H9 (cell line): ENCODE results near the gene CDC5L. TPM values are rescaled to one million over a fixed set of nuclear protein-coding genes. Genes with fewer than 3 reads are reported as not detected.
A peak's percentile ranks its signal among the peaks of the same experiment; 100 is the strongest.

Experiments used
- DNase-seq: peaks from one replicate; pipeline ENCODE4 v3.0.0-alpha.2; 2017
- H2AFZ ChIP-seq: one replicate; pipeline ENCODE4 v1.6.1; 2013; ENCODE audit warnings: mild to moderate bottlenecking, low read length, control low read depth, moderate library complexity
- H2AK5ac ChIP-seq: 2 replicates; pipeline ENCODE4 v1.6.1; 2013; ENCODE audit warnings: low read length, control low read depth, mixed read lengths; ENCODE audit not compliant: insufficient read length
- H2BK120ac ChIP-seq: one replicate; pipeline ENCODE4 v1.6.1; 2013; ENCODE audit warnings: low read depth, mild to moderate bottlenecking, low read length, control low read depth, inconsistent platforms; ENCODE audit not compliant: poor library complexity, severe bottlenecking
- H2BK12ac ChIP-seq: 2 replicates; pipeline ENCODE4 v1.6.1; 2013; ENCODE audit warnings: low read length, control low read depth, mixed read lengths, low read depth; ENCODE audit not compliant: insufficient read length
- H2BK15ac ChIP-seq: 2 replicates; pipeline ENCODE4 v1.6.1; 2013; ENCODE audit warnings: low read depth, low read length, control low read depth
- H2BK20ac ChIP-seq: one replicate; pipeline ENCODE4 v1.6.1; 2013; ENCODE audit warnings: low read depth, mild to moderate bottlenecking, low read length, control low read depth, inconsistent platforms; ENCODE audit not compliant: poor library complexity, severe bottlenecking
- H2BK5ac ChIP-seq: 2 replicates; pipeline ENCODE4 v1.6.1; 2013; ENCODE audit warnings: low read length, control low read depth, mixed read lengths; ENCODE audit not compliant: insufficient read length
- H3K14ac ChIP-seq: 2 replicates; pipeline ENCODE4 v1.6.1; 2013; ENCODE audit warnings: low read length, control low read depth; ENCODE audit not compliant: insufficient read depth
- H3K18ac ChIP-seq: 2 replicates; pipeline ENCODE4 v1.6.1; 2013; ENCODE audit warnings: low read depth, mild to moderate bottlenecking, mixed read lengths, low read length, control low read depth; ENCODE audit not compliant: insufficient read length
- H3K23ac ChIP-seq: 2 replicates; pipeline ENCODE4 v1.6.1; 2013; ENCODE audit warnings: low read length, control low read depth, mixed read lengths, low read depth; ENCODE audit not compliant: insufficient read length
- H3K23me2 ChIP-seq: 2 replicates; pipeline ENCODE4 v1.6.1; 2013; ENCODE audit warnings: low read depth, mild to moderate bottlenecking, mixed read lengths, low read length, control low read depth; ENCODE audit not compliant: insufficient read length, poor library complexity, severe bottlenecking
- H3K27ac ChIP-seq: 2 replicates; pipeline ENCODE4 v1.5.1; 2013; ENCODE audit warnings: low read length, control low read depth, mixed read lengths, low read depth; ENCODE audit not compliant: insufficient read length
- H3K27me3 ChIP-seq: 2 replicates; pipeline ENCODE4 v1.6.1; 2013; ENCODE audit warnings: low read length, control low read depth, inconsistent platforms; ENCODE audit not compliant: insufficient read depth
- H3K4ac ChIP-seq: 2 replicates; pipeline ENCODE4 v1.6.1; 2013; ENCODE audit warnings: low read depth, mild to moderate bottlenecking, control low read depth, inconsistent platforms, low read length, moderate library complexity
- H3K4me1 ChIP-seq: 2 replicates; pipeline ENCODE4 v1.6.1; 2013; ENCODE audit warnings: low read length, control low read depth, inconsistent platforms; ENCODE audit not compliant: insufficient read depth
- H3K4me2 ChIP-seq: 2 replicates; pipeline ENCODE4 v1.6.1; 2013; ENCODE audit warnings: low read length, control low read depth, mixed read lengths; ENCODE audit not compliant: insufficient read length, insufficient read depth
- H3K56ac ChIP-seq: 2 replicates; pipeline ENCODE4 v1.6.1; 2013; ENCODE audit warnings: low read depth, mild to moderate bottlenecking, mixed read lengths, low read length, control low read depth; ENCODE audit not compliant: insufficient read length
- H3K79me1 ChIP-seq: 2 replicates; pipeline ENCODE4 v1.6.1; 2013; ENCODE audit warnings: low read depth, mild to moderate bottlenecking, moderate library complexity, low read length, control low read depth, inconsistent platforms; ENCODE audit not compliant: insufficient read depth, poor library complexity, severe bottlenecking
- H3K79me2 ChIP-seq: 2 replicates; pipeline ENCODE4 v1.6.1; 2013; ENCODE audit warnings: low read length, control low read depth, inconsistent platforms; ENCODE audit not compliant: insufficient read depth
- H3K9ac ChIP-seq: 2 replicates; pipeline ENCODE4 v1.6.1; 2013; ENCODE audit warnings: low read length, control low read depth, mixed read lengths; ENCODE audit not compliant: insufficient read length; ENCODE audit errors: extremely low read depth
- H3K9me3 ChIP-seq: one replicate; pipeline ENCODE4 v1.6.1; 2013; ENCODE audit warnings: low read depth, low read length, inconsistent platforms; ENCODE audit not compliant: control insufficient read depth
- H3T11ph ChIP-seq: one replicate; pipeline ENCODE4 v1.6.1; 2013; ENCODE audit warnings: mild to moderate bottlenecking, low read length, control low read depth, inconsistent platforms
- H4K20me1 ChIP-seq: one replicate; pipeline ENCODE4 v1.6.1; 2013; ENCODE audit not compliant: control insufficient read depth, insufficient read length, insufficient read depth
- H4K5ac ChIP-seq: 2 replicates; pipeline ENCODE4 v1.6.1; 2013; ENCODE audit warnings: low read depth, mild to moderate bottlenecking, mixed read lengths, low read length, control low read depth; ENCODE audit not compliant: insufficient read length
- H4K8ac ChIP-seq: replicated peaks from 2 replicates; pipeline ENCODE4 v1.6.1; 2013; ENCODE audit warnings: low read length, control low read depth, mixed read lengths, low read depth; ENCODE audit not compliant: insufficient read length
- H4K91ac ChIP-seq: 2 replicates; pipeline ENCODE4 v1.6.1; 2013; ENCODE audit warnings: low read depth, mild to moderate bottlenecking, moderate library complexity, mixed read lengths, low read length, control low read depth; ENCODE audit not compliant: insufficient read length
- H3K27ac Mint-ChIP-seq, 3 experiments: 2 replicates in 2 of 3; 3 replicates in 1 of 3; pipeline ENCODE4 v1.8.0; 2020 to 2021; ENCODE audit warnings: mixed read lengths in 3 of 3, mild to moderate bottlenecking in 1 of 3, moderate library complexity in 1 of 3
- H3K27me3 Mint-ChIP-seq: 2 replicates; pipeline ENCODE4 v1.8.0; 2021; ENCODE audit warnings: low read depth, mild to moderate bottlenecking, moderate library complexity, mixed read lengths
- H3K36me3 Mint-ChIP-seq, 3 experiments: 2 replicates in 2 of 3; 3 replicates in 1 of 3; pipeline ENCODE4 v1.8.0; 2020 to 2021; ENCODE audit warnings: low read depth in 3 of 3, mixed read lengths in 3 of 3; ENCODE audit not compliant: insufficient read depth in 1 of 3
- H3K4me1 Mint-ChIP-seq, 2 experiments: 2 replicates each; pipeline ENCODE4 v1.8.0; 2020; ENCODE audit warnings: mixed read lengths in 2 of 2
- H3K4me3 Mint-ChIP-seq, 2 experiments: 2 replicates in 1 of 2; 3 replicates in 1 of 2; pipeline ENCODE4 v1.8.0; 2020 to 2021; ENCODE audit warnings: mild to moderate bottlenecking in 2 of 2, mixed read lengths in 2 of 2, moderate library complexity in 1 of 2
- H3K9me3 Mint-ChIP-seq, 2 experiments: 2 replicates in 1 of 2; 3 replicates in 1 of 2; pipeline ENCODE4 v1.8.0; 2020; ENCODE audit warnings: mild to moderate bottlenecking in 2 of 2, mixed read lengths in 2 of 2, moderate library complexity in 1 of 2
- WGBS: extraction: QIAGEN DNeasy Blood & Tissue Kit; methylation state at CpG from one replicate; pipeline ENCODE4 v1.1.7; 2013; ENCODE audit warnings: missing lambda C conversion rate, low lambda C conversion rate, mixed read lengths; ENCODE audit not compliant: insufficient read length; ENCODE audit errors: extremely low coverage; 5-methylcytosine and 5-hydroxymethylcytosine counted together
- total RNA-seq: library from RNA; stranded (reverse); gene quantifications from 2 replicates; pipeline ENCODE4 v1.2.1, GENCODE V29; 2021
- TF ChIP-seq, protein P1 (sequence below): fragments of 200-600 bp; sonication (generic); conservative IDR thresholded peaks from 3 replicates; pipeline ENCODE4 v1.8.0; 2021; ENCODE audit warnings: antibody characterized with exemption, mild to moderate bottlenecking

The CDC5L gene
- total RNA-seq, 1 experiment from 2014 or later = 34.3 TPM

DNA sequence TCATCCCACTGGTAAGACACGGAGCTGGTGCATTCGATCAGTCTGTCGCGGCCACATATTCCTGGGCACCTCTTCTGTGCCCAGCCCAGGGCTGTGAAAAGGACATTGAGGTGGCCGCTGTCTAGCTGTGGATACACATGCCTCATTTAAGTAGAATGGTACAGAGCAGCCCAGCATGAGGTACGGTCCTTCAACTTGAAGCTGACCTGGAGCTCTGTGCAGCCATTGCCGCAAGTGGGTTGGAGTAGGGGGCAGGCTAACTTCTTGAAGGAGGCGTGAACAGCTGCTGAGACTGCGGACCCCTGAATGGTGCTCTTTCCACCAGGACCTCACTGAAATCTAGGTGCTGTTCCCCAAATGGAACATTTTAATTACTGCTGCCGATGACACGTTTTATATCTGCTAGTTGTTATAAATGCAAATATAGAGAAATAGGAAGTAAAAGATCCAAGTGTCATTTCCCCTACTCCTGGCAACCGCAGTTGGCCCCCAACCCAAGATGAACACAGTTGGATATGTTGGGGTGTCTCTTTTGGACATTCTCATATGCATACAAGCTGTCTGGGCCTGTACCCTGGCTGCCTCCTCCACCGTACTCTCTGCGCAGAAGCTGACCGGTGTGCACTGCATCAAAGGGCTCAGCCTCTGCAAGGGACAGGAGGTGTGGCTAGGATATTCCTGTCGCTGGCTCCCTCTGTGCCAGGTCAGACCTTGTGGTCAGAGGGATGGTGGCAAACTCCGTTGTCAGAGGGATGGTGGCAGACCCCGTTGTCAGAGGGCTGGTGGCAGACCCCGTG is 86.1 kb downstream of the CDC5L start:
- Histone ChIP-seq H2BK5ac (no peak overlapping the region), H3K4me2 (no peak overlapping the region), H2AK5ac (no peak overlapping the region), H2BK15ac (no peak overlapping the region), H3K4me1 (peaks cover 4% of the 10 kb centered on the region; the same call in 1 of the 2 replicates), H3K56ac (no peak overlapping the region), H2AFZ (no peak overlapping the region), H2BK120ac (no peak overlapping the region), H3K9ac (no peak overlapping the region), H3K27me3 (no peaks in the 10 kb centered on the region), H3K23me2 (no peaks in the 10 kb centered on the region), H4K91ac (no peak overlapping the region), H3K4ac (no peak overlapping the region), H3K14ac (no peak overlapping the region), H3K79me1 (no peaks in the 10 kb centered on the region), H2BK20ac (no peak overlapping the region), H3K23ac (no peak overlapping the region), H3K79me2 (no peaks in the 10 kb centered on the region), H4K8ac (no peak overlapping the region), H2BK12ac (no peak overlapping the region), H3T11ph (no peak overlapping the region), H3K18ac (no peak overlapping the region), H4K5ac (no peak overlapping the region), H4K20me1 (no peaks in the 10 kb centered on the region), H3K27ac (no peak overlapping the region), H3K9me3 (no peaks in the 10 kb centered on the region)
- peaks cover 22 to 32% of the 10 kb centered on the region in 2 experiments for H3K4me1 Mint-ChIP-seq
- WGBS = no CpG with 5 or more reads among the region's 19 CpGs
- no peaks in the 10 kb centered on the region for H3K9me3 Mint-ChIP-seq
- TF ChIP-seq, protein P1, sequence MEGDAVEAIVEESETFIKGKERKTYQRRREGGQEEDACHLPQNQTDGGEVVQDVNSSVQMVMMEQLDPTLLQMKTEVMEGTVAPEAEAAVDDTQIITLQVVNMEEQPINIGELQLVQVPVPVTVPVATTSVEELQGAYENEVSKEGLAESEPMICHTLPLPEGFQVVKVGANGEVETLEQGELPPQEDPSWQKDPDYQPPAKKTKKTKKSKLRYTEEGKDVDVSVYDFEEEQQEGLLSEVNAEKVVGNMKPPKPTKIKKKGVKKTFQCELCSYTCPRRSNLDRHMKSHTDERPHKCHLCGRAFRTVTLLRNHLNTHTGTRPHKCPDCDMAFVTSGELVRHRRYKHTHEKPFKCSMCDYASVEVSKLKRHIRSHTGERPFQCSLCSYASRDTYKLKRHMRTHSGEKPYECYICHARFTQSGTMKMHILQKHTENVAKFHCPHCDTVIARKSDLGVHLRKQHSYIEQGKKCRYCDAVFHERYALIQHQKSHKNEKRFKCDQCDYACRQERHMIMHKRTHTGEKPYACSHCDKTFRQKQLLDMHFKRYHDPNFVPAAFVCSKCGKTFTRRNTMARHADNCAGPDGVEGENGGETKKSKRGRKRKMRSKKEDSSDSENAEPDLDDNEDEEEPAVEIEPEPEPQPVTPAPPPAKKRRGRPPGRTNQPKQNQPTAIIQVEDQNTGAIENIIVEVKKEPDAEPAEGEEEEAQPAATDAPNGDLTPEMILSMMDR = no peak
- H3K27ac Mint-ChIP-seq = peak overlapping the region in 1 of 3 experiments; percentile 92; a peak in 1 of 7 replicates
- H3K36me3 Mint-ChIP-seq = no peaks in the 10 kb centered on the region
- DNase-seq = no peak
- peaks cover 4% of the 10 kb centered on the region; the same call in 1 of the 2 replicates for H3K27me3 Mint-ChIP-seq
- H3K4me3 Mint-ChIP-seq = no peak overlapping the region
